ENCODE measurements around the gene ACR. TPM values are rescaled to one million over a fixed set of nuclear protein-coding genes. Genes with fewer than 3 reads are reported as not detected.

The ACR gene
- total and polyA plus RNA-seq, 2 donors = 0.21 TPM; not detected in 1

DNA sequence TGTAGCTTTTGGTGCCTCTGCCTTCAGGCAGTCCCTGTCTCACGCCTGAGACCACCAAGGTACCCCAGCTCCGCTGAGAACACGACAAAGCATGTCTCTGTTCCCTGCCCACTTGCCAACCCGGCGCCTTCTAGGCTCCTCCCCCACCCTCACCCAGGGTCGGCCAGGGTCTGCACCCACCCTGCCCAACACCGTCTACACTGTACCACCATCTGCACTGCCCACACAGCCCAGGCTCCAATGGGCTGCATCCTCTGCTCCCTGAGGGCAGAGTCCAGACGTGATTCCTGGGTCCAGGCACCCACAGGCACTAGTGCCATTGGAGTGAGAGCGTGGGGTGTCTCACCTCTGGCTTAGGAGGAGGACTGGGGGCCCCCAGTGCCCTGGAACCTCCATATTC lies 22.8 kb upstream of the ACR start:
- DNase-seq (ENCODE audit: low read depth in 6 of 9, low spot score in 9 of 9) = no peak

GRCh38 chr22:50715776-50716175 lies 22.2 kb upstream of the ACR start:
- over 99% methylated on average over 7 of the region's 7 CpGs for WGBS
- Histone ChIP-seq H3K27ac (ENCODE audit: low read depth in 1 of 2, low read length in 1 of 2) (no peak overlapping the region), H3K4me3 (ENCODE audit: low read length in 2 of 2) (no peak overlapping the region), H3K9me3 (ENCODE audit: control insufficient read depth in 2 of 2, insufficient read depth in 1 of 2, low read length in 1 of 2) (no peaks in the 10 kb centered on the region), H3K27me3 (ENCODE audit: control insufficient read depth in 2 of 2, insufficient read depth in 1 of 2, low read length in 1 of 2) (peaks cover 0 to 3% of the 10 kb centered on the region in 2 donors), H3K36me3 (ENCODE audit: control insufficient read depth in 2 of 2, insufficient read depth in 2 of 2, low read length in 1 of 2) (no peaks in the 10 kb centered on the region), H3K4me1 (ENCODE audit: control insufficient read depth in 2 of 2, insufficient read depth in 2 of 2, low read length in 2 of 2) (no peaks in the 10 kb centered on the region)
- no peak for DNase-seq (ENCODE audit: low read depth in 6 of 9, low spot score in 9 of 9)

More for the DNA sequence above, 22.8 kb upstream of the ACR start:
- no peaks in the 10 kb centered on the region for H3K4me1 ChIP-seq (ENCODE audit: control insufficient read depth in 2 of 2, insufficient read depth in 2 of 2, low read length in 2 of 2)
- H3K9me3 ChIP-seq (ENCODE audit: control insufficient read depth in 2 of 2, insufficient read depth in 1 of 2, low read length in 1 of 2) = no peaks in the 10 kb centered on the region
- peaks cover 0 to 3% of the 10 kb centered on the region in 2 donors for H3K27me3 ChIP-seq (ENCODE audit: control insufficient read depth in 2 of 2, insufficient read depth in 1 of 2, low read length in 1 of 2)
- H3K4me3 ChIP-seq (ENCODE audit: low read length in 2 of 2) = no peak overlapping the region
- no peaks in the 10 kb centered on the region for H3K36me3 ChIP-seq (ENCODE audit: control insufficient read depth in 2 of 2, insufficient read depth in 2 of 2, low read length in 1 of 2)
- 93% methylated on average over 9 of the region's 9 CpGs for WGBS
- no peak overlapping the region for H3K27ac ChIP-seq (ENCODE audit: low read depth in 1 of 2, low read length in 1 of 2)

DNA sequence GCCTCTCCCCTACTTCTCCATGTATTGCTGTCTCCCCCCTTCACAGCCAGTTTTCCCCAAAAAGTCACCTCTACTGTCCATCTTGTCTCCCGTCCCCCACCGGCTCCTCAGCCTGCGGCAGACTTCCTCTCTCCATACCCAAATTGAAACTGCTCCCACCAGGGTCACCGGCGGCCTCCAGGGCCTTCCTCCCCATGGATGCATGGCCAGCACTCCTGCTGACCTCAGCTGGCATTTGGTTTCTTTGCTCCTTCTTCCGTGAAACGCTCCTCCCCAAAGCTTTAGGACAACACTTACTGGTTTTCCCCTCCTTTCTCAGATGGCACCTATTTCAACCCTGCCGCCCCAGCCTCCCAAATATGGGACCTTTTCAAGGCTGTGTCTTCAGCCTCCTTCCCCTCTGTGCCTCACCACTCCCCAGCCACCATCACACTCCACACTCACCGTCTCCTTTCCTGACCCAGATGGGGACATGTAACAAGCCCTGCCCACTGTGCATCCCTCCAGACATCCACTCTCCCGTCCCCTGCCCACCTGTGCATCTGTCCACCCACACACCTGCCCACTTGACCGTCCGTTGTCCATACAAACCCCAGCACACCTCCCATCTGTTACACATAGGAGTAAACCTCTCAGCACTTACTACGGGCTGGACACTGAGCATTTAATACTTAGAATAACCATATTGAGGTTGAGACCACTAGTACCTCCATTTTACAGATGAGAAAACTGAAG lies 21.5 kb upstream of the ACR start:
- DNase-seq (ENCODE audit: low read depth in 6 of 9, low spot score in 9 of 9) = no peak
- H3K27me3 ChIP-seq (ENCODE audit: control insufficient read depth in 2 of 2, insufficient read depth in 1 of 2, low read length in 1 of 2) = peaks cover 0 to 3% of the 10 kb centered on the region in 2 donors
- H3K36me3 ChIP-seq (ENCODE audit: control insufficient read depth in 2 of 2, insufficient read depth in 2 of 2, low read length in 1 of 2) = no peaks in the 10 kb centered on the region
- no peak overlapping the region for H3K27ac ChIP-seq (ENCODE audit: low read depth in 1 of 2, low read length in 1 of 2)
- no peak overlapping the region for H3K4me3 ChIP-seq (ENCODE audit: low read length in 2 of 2)
- no peaks in the 10 kb centered on the region for H3K4me1 ChIP-seq (ENCODE audit: control insufficient read depth in 2 of 2, insufficient read depth in 2 of 2, low read length in 2 of 2)
- WGBS = 96% methylated on average over 13 of the region's 13 CpGs
- peaks cover 0 to 4% of the 10 kb centered on the region in 2 donors for H3K9me3 ChIP-seq (ENCODE audit: control insufficient read depth in 2 of 2, insufficient read depth in 1 of 2, low read length in 1 of 2)

DNA sequence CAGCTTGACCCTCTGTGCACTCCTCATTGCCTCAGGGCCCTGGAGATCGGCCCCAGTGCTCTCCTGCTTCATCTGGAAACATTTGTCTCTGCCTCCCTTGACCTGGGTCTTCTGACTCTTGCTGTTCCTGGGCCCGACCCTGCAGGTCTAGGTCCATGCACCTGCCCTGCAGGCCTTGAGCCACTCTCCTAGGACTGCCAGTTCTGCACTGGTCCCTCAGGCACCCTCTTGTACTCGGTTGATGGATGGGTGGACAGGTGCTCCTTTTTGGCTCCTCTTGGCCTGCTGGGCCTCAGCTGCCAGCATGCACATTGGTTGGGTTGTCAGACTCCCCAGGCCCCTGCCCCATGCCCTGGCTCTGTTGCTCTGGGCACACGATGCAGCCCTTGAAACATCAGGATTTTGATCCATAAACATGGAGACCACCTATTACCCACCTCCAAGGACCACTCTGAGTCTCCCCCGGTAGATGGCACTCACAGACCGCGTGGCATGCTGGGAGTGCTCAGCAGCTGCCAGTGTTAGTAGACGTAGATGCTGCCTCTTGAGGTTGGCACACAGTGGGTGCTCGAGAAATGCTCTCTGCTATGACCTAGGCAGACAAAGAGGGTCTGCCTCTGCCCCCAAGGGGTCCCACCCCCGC lies 20.2 kb upstream of the ACR start:
- 89% methylated on average over 10 of the region's 10 CpGs for WGBS
- H3K27ac ChIP-seq (ENCODE audit: low read depth in 1 of 2, low read length in 1 of 2) = no peak overlapping the region
- H3K27me3 ChIP-seq (ENCODE audit: control insufficient read depth in 2 of 2, insufficient read depth in 1 of 2, low read length in 1 of 2) = peaks cover 0 to 3% of the 10 kb centered on the region in 2 donors
- peaks cover 0 to 4% of the 10 kb centered on the region in 2 donors for H3K9me3 ChIP-seq (ENCODE audit: control insufficient read depth in 2 of 2, insufficient read depth in 1 of 2, low read length in 1 of 2)
- H3K36me3 ChIP-seq (ENCODE audit: control insufficient read depth in 2 of 2, insufficient read depth in 2 of 2, low read length in 1 of 2) = no peaks in the 10 kb centered on the region
- no peak overlapping the region for H3K4me3 ChIP-seq (ENCODE audit: low read length in 2 of 2)
- no peak for DNase-seq (ENCODE audit: low read depth in 6 of 9, low spot score in 9 of 9)
- no peaks in the 10 kb centered on the region for H3K4me1 ChIP-seq (ENCODE audit: control insufficient read depth in 2 of 2, insufficient read depth in 2 of 2, low read length in 2 of 2)

GRCh38 chr22:50718352-50718709 lies 19.7 kb upstream of the ACR start:
- Histone ChIP-seq H3K36me3 (ENCODE audit: control insufficient read depth in 2 of 2, insufficient read depth in 2 of 2, low read length in 1 of 2) (no peaks in the 10 kb centered on the region), H3K4me1 (ENCODE audit: control insufficient read depth in 2 of 2, insufficient read depth in 2 of 2, low read length in 2 of 2) (no peaks in the 10 kb centered on the region), H3K4me3 (ENCODE audit: low read length in 2 of 2) (no peak overlapping the region), H3K27ac (ENCODE audit: low read depth in 1 of 2, low read length in 1 of 2) (no peak overlapping the region), H3K9me3 (ENCODE audit: control insufficient read depth in 2 of 2, insufficient read depth in 1 of 2, low read length in 1 of 2) (peaks cover 0 to 4% of the 10 kb centered on the region in 2 donors), H3K27me3 (ENCODE audit: control insufficient read depth in 2 of 2, insufficient read depth in 1 of 2, low read length in 1 of 2) (peaks cover 0 to 3% of the 10 kb centered on the region in 2 donors)
- WGBS = 96% methylated on average over 10 of the region's 10 CpGs
- no peak for DNase-seq (ENCODE audit: low read depth in 6 of 9, low spot score in 9 of 9)

GRCh38 chr22:50719814-50720300 lies 18.1 kb upstream of the ACR start:
- H3K9me3 ChIP-seq (ENCODE audit: control insufficient read depth in 2 of 2, insufficient read depth in 1 of 2, low read length in 1 of 2) = peaks cover 0 to 4% of the 10 kb centered on the region in 2 donors
- no peaks in the 10 kb centered on the region for H3K4me1 ChIP-seq (ENCODE audit: control insufficient read depth in 2 of 2, insufficient read depth in 2 of 2, low read length in 2 of 2)
- H3K36me3 ChIP-seq (ENCODE audit: control insufficient read depth in 2 of 2, insufficient read depth in 2 of 2, low read length in 1 of 2) = no peaks in the 10 kb centered on the region
- H3K27me3 ChIP-seq (ENCODE audit: control insufficient read depth in 2 of 2, insufficient read depth in 1 of 2, low read length in 1 of 2) = peaks cover 0 to 3% of the 10 kb centered on the region in 2 donors
- DNase-seq (ENCODE audit: low read depth in 6 of 9, low spot score in 9 of 9) = no peak
- H3K4me3 ChIP-seq (ENCODE audit: low read length in 2 of 2) = no peak overlapping the region
- no peak overlapping the region for H3K27ac ChIP-seq (ENCODE audit: low read depth in 1 of 2, low read length in 1 of 2)
- 94% methylated on average over 40 of the region's 40 CpGs for WGBS

DNA sequence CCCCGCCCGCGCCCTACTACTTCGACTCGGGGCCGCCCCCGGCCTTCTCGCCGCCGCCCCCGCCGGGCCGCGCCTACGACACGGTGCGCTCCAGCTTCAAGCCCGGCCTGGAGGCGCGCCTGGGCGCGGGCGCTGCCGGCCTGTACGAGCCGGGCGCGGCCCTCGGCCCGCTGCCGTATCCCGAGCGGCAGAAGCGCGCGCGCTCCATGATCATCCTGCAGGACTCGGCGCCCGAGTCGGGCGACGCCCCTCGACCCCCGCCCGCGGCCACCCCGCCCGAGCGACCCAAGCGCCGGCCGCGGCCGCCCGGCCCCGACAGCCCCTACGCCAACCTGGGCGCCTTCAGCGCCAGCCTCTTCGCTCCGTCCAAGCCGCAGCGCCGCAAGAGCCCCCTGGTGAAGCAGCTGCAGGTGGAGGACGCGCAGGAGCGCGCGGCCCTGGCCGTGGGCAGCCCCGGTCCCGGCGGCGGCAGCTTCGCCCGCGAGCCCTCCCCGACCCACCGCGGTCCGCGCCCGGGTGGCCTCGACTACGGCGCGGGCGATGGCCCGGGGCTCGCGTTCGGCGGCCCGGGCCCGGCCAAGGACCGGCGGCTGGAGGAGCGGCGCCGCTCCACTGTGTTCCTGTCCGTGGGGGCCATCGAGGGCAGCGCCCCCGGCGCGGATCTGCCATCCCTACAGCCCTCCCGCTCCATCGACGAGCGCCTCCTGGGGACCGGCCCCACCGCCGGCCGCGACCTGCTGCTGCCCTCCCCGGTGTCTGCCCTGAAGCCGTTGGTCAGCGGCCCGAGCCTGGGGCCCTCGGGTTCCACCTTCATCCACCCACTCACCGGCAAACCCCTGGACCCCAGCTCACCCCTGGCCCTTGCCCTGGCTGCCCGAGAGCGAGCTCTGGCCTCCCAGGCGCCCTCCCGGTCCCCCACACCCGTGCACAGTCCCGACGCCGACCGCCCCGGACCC lies 17.4 kb upstream of the ACR start:
- WGBS = 95% methylated on average over 132 of the region's 132 CpGs
- Histone ChIP-seq H3K27me3 (ENCODE audit: control insufficient read depth in 2 of 2, insufficient read depth in 1 of 2, low read length in 1 of 2) (peaks cover 0 to 3% of the 10 kb centered on the region in 2 donors), H3K4me3 (ENCODE audit: low read length in 2 of 2) (no peak overlapping the region), H3K4me1 (ENCODE audit: control insufficient read depth in 2 of 2, insufficient read depth in 2 of 2, low read length in 2 of 2) (no peaks in the 10 kb centered on the region), H3K27ac (ENCODE audit: low read depth in 1 of 2, low read length in 1 of 2) (no peak overlapping the region), H3K9me3 (ENCODE audit: control insufficient read depth in 2 of 2, insufficient read depth in 1 of 2, low read length in 1 of 2) (peaks cover 0 to 4% of the 10 kb centered on the region in 2 donors), H3K36me3 (ENCODE audit: control insufficient read depth in 2 of 2, insufficient read depth in 2 of 2, low read length in 1 of 2) (no peaks in the 10 kb centered on the region)
- DNase-seq (ENCODE audit: low read depth in 6 of 9, low spot score in 9 of 9) = no peak

GRCh38 chr22:50721257-50721844 lies 16.7 kb upstream of the ACR start:
- Histone ChIP-seq H3K4me3 (ENCODE audit: low read length in 2 of 2) (no peak overlapping the region), H3K4me1 (ENCODE audit: control insufficient read depth in 2 of 2, insufficient read depth in 2 of 2, low read length in 2 of 2) (no peaks in the 10 kb centered on the region), H3K27ac (ENCODE audit: low read depth in 1 of 2, low read length in 1 of 2) (no peak overlapping the region), H3K27me3 (ENCODE audit: control insufficient read depth in 2 of 2, insufficient read depth in 1 of 2, low read length in 1 of 2) (peaks cover 0 to 3% of the 10 kb centered on the region in 2 donors), H3K9me3 (ENCODE audit: control insufficient read depth in 2 of 2, insufficient read depth in 1 of 2, low read length in 1 of 2) (peaks cover 0 to 4% of the 10 kb centered on the region in 2 donors), H3K36me3 (ENCODE audit: control insufficient read depth in 2 of 2, insufficient read depth in 2 of 2, low read length in 1 of 2) (no peaks in the 10 kb centered on the region)
- DNase-seq (ENCODE audit: low read depth in 6 of 9, low spot score in 9 of 9) = no peak
- WGBS = 99% methylated on average over 32 of the region's 32 CpGs
